Fibroblast of mammary gland (primary cell): ENCODE measurements around the gene GPR151.

Source experiments
- DNase-seq: peaks from one replicate; pipeline ENCODE4 v3.0.0-alpha.2; 2010; ENCODE audit warnings: low read depth
- H3K4me3 ChIP-seq: 2 replicates; pipeline ENCODE4 v1.5.1; 2011; ENCODE audit warnings: low read depth, mild to moderate bottlenecking, low read length, moderate library complexity; ENCODE audit not compliant: control insufficient read depth
- CTCF ChIP-seq: conservative IDR thresholded peaks from 2 replicates; pipeline ENCODE4 v1.5.1; 2011; ENCODE audit warnings: low read depth, low read length, inconsistent platforms; ENCODE audit not compliant: control insufficient read depth, insufficient read depth

GPR151 gene

GRCh38 chr5:146538432-146538831 is 22.4 kb upstream of the GPR151 start:
- TF ChIP-seq CTCF: no peak
- no peak for DNase-seq

GRCh38 chr5:146533882-146534281 is 17.9 kb upstream of the GPR151 start:
- no peak for TF ChIP-seq CTCF
- no peak for DNase-seq
- H3K4me3 ChIP-seq: no peak overlapping the region

More at GRCh38 chr5:146538432-146538831, 22.4 kb upstream of the GPR151 start:
- H3K4me3 ChIP-seq: no peak overlapping the region

GRCh38 chr5:146533260-146533857 is 17.4 kb upstream of the GPR151 start:
- peak; percentile 91 for TF ChIP-seq CTCF
- no peak overlapping the region for H3K4me3 ChIP-seq
- DNase-seq: peak; percentile 59

GRCh38 chr5:146529984-146530383 is 14.0 kb upstream of the GPR151 start:
- DNase-seq: no peak
- TF ChIP-seq CTCF: no peak
- H3K4me3 ChIP-seq: no peak overlapping the region

GRCh38 chr5:146528236-146528635 is 12.2 kb upstream of the GPR151 start:
- TF ChIP-seq CTCF: peak; percentile 7
- no peak for DNase-seq
- H3K4me3 ChIP-seq: no peak overlapping the region

GRCh38 chr5:146527785-146528184 is 11.8 kb upstream of the GPR151 start:
- no peak overlapping the region for H3K4me3 ChIP-seq
- TF ChIP-seq CTCF: no peak
- no peak for DNase-seq

GRCh38 chr5:146523698-146524097 is 7.7 kb upstream of the GPR151 start:
- DNase-seq: no peak
- H3K4me3 ChIP-seq: no peak overlapping the region
- TF ChIP-seq CTCF: no peak
